HT-29 (cell line): ENCODE results near the gene ZNF148. TPM values are rescaled to one million over a fixed set of nuclear protein-coding genes. Genes with fewer than 3 reads are reported as not detected.

Experiments
- DNase-seq: peaks from one replicate; pipeline ENCODE4 v3.0.0-alpha.2; 2015; ENCODE audit warnings: low spot score
- total RNA-seq: library from RNA; depleted of rRNA; stranded (reverse); fragments of >200 nt; shearing (Covaris generic); gene quantifications from 2 replicates; pipeline ENCODE4 v1.2.3, GENCODE V29; 2014

ZNF148 gene
- total RNA-seq, 1 experiment from 2014 or later, result 18.8 TPM

DNA sequence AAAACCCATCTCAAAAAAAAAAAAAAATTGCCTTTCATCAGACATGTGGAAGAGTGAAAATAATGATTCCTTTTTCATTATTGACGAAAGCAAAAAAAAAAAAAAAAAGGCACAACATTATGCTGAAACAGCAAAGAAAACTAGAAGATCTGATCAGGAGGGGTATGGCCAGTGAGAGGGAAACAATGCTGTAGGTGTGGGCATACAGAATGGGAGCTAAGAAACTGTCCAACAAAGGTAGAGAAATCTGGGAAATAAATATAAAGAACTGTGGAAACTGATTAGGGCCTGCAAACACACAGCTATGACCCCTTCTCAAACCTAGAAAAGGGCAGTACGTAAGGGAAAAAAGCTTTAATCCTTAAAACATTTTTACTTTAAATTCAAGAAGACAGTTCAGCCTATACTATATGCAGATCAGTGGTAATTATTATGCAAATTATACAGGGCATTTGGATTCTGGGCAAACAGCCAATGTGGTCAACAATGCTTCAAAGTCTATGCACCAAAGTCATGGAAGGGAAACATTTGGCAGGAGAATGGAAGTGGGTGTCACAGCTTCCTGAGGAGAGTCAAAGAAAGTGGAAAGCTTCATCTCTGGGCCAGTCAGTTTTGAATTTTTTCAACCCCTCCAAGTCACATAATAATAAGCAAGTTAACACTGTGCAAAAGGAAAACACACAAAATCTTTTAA is 94.3 kb downstream of the ZNF148 start:
- DNase-seq, result peak; percentile 57

DNA sequence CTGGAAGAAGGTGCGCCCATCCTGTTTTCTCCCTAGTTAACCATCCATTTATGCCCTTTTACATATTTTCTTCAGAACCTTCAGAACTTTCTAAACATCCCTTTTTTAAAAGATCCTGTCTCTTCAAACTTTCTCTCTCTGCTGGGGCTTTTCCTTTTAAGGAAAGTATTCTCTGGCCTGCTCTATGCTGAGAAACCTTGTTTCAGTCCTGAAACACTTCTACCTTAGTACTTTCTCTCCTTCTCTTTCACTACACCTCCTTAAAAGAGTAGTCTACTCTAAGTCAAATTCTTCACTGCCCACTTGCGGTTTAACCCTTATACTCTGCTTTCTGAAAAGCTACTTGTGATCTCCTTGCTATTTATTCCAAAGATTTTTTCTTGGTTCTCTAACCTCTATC is 97.0 kb downstream of the ZNF148 start:
- no peak for DNase-seq

DNA sequence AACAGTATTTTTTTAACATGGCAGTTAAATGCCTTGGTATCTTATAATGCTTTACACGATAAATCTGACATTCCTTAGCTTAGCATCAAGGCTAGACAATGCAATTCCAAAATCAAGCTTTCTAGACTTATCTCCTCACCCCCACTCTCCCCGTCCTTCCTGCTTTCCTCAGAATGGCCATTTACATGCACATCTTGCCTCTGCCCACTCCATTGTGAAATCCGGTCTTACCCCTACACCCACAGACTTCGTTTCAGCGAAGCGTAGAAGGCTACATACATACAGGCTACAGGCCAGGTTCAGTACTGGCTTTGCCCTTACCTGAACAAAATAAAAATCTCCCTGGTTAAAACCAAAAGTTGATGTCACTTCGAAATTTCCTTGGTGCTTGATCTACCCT is 104.0 kb downstream of the ZNF148 start:
- no peak for DNase-seq

- no peak for DNase-seq
Observed at GRCh38 chr3:125267460-125267859, 107.7 kb downstream of the ZNF148 start.

GRCh38 chr3:125266971-125267370 is 108.2 kb downstream of the ZNF148 start:
- no peak for DNase-seq

DNA sequence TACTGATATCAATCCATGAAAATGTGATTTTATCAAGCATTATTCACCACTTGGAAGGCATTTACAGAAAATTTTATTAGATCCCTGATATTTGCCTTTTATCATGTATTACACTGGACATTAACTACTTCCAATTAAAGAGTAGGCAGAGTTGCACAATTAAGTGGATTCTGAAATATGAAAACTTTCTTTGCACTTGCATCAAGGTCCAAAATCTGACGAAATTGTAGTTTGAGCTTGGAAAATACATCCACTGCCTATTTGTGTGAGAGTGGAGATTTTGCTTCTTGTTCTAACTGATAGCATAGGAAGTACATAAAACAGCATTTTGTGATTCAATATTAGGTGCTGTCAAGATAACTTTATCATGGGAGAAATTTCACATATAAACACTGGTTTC is 113.0 kb downstream of the ZNF148 start:
- no peak for DNase-seq

DNA sequence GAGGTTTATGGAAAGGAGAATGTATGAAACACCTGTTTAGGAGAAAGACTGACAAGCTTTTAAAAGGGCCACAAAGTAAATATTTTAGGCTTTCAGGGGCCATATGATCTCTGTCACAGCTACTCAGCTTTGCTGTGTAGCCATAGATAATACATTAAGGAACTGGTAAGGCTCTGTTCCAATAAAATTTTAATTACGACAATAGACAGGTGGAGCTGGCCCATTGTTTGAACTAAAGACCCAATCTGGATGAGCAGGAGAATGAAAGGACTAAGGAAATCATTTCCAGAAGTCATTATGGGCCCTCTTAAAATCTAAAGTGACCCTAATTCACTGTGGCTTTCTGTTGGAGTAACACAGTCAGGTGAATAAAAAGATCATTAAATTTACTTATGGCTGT is 114.1 kb downstream of the ZNF148 start:
- DNase-seq, result no peak

DNA sequence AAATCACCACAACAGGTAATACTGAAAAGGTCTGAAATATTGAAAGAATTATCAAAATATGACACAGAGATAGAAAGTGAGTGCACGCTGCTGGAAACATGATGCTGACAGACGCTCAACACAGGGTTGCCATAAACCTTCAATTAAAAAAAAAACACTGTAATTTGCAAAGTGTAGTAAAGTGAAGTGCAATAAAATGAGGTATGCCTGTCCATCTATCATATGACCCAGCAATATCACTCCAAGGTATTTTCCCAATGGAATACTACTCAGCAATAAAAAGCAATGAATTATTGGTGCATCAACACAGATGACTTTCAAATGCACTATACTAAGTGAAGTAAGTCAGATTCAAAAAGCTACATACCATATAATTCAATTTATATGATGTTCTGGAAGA is 115.0 kb downstream of the ZNF148 start:
- DNase-seq, result no peak

GRCh38 chr3:125257536-125257935 is 117.6 kb downstream of the ZNF148 start:
- DNase-seq, result no peak

GRCh38 chr3:125256675-125257074 is 118.5 kb downstream of the ZNF148 start:
- DNase-seq, result no peak

DNA sequence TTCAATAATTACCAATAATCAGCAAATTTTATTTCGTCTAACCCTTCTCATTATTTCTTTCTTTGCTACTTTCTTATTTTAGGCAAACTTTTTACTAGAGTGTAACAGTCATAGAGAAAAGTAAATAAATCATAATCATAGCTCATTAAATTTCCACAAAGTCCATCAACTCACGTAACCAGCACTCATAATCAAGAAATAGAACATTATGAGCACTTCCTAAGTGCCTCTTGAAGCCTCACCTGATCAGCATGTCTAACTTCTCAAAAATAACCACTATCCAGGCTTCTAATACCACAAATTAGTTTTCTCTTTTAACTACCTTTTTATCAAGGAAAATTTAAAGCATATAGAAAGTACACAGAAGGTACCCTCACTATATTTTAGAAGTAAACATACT is 124.2 kb downstream of the ZNF148 start:
- DNase-seq, result no peak

- DNase-seq, result no peak
Observed at GRCh38 chr3:125246237-125246636, 128.9 kb downstream of the ZNF148 start.

GRCh38 chr3:125245521-125245920 is 129.6 kb downstream of the ZNF148 start:
- no peak for DNase-seq

- DNase-seq, result no peak
Observed at GRCh38 chr3:125240496-125240895, 134.6 kb downstream of the ZNF148 start.

DNA sequence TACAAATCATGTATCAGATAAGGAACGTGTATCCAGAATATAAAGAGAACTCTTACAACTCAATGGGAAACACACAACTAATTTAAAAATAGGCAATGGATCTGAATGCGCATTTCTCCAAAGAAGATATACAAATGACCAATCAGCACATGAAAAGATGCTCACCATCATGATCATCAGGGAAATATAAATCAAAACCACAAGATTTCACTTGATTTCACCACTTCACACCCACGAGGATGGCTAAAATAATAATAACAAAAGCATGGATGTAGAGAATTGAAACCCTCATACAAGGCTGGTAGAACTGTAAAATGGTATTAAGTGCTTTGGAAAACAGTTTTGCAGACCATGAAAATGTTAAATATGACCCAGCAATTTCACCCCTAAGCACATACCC is 135.9 kb downstream of the ZNF148 start:
- no peak for DNase-seq

DNA sequence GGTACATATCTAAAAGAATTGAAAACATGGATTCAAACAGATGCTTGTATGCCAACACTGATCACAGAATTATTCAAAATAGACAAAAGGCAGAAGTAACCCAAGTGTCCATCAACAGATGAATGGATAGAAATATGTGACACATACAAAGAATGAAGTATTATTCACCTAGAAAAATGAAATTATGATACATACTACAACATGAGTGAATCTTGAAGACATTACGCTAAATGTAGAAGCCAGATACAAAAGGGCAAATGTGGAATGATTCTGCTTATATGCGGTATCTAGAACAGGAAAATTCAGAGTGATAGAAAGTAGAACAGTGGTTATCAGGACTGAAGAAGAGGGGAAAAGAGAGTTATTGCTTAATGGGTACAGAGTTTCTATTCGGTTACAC is 136.4 kb downstream of the ZNF148 start:
- no peak for DNase-seq

DNA sequence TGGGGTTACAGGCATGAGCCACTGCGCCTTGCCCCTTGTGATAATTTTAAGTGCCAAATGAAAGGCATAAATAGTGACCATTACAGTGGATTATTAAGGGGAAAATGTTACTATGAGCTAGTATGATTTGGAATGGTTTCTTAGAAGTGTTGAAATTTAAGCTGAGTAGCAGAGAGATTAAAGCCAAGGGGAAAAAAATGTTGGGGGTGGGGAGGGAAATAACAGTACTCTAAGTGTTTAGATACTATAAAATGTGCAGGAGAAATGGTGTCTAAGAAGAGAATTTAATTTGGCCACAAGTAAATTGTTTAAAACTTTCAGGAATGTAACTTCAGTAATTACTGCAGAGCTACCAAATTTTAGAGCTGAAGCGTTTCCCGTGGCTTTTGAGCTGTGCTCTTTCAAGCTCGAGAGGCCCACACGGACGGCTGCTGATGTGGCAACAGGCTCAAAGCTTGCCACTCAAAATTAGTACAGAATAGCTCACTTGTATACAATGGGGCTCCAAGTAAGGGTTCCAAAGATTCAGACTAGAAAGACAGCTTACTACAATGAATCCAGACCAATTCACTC is 138.7 kb downstream of the ZNF148 start:
- no peak for DNase-seq

DNA sequence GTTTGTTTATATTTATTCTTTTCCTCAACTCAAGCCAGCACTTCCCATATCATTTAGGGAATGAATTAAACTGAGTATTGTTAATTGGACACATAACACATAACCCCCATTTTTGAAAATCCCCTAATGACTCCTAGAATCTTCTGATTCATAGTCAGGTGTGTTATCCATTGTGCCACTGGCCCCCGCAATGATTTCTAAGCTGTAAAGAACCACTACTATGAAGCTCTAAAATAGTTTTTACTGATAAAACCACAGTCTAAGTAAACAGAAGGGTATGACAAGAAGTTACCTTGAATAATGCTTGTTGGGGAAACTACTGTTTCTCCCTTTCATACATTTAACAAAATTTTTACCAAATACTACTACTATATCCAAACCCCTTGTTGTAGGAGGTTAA is 140.3 kb downstream of the ZNF148 start:
- no peak for DNase-seq

DNA sequence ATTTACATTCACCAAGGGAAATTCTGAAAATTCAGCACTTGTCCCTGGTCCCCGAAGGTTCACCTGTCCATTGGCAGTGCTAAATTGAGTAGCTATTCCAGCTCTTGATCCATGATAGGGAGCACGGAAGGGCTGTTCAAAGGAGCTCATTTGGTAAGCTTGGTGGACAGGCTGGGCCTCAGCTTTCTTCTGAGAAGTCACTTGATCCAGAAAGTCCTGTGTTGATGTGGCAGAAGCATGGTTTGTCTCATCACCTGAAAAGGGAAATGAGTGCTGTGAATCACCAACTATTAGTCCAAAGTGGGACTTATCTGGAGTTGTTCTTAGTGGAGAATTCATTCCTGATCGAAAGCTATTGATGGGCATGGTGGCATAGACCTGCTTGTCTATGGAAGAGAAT is 142.7 kb downstream of the ZNF148 start:
- no peak for DNase-seq

- DNase-seq, result no peak
Observed at GRCh38 chr3:125231895-125232294, 143.2 kb downstream of the ZNF148 start.

GRCh38 chr3:125229707-125230106 is 145.4 kb downstream of the ZNF148 start:
- no peak for DNase-seq

GRCh38 chr3:125229168-125229567 is 146.0 kb downstream of the ZNF148 start:
- DNase-seq, result no peak

- no peak for DNase-seq
Observed at GRCh38 chr3:125221831-125222230, 153.3 kb downstream of the ZNF148 start.
